Endodermal cell (in vitro differentiated cells): ENCODE results near the gene PSMB8. TPM values are rescaled to one million over a fixed set of nuclear protein-coding genes. Genes with fewer than 3 reads are reported as not detected.

ENCODE experiments used
- DNase-seq: peaks from one replicate; pipeline ENCODE4 v3.0.0-alpha.2; 2017
- H3K27ac ChIP-seq: 2 replicates; pipeline ENCODE4 v1.5.1; 2013; ENCODE audit warnings: mild to moderate bottlenecking, low read depth, low read length, moderate library complexity
- H3K27me3 ChIP-seq: 2 replicates; pipeline ENCODE4 v1.6.1; 2013; ENCODE audit warnings: mild to moderate bottlenecking, low read length, moderate library complexity; ENCODE audit not compliant: insufficient read depth, control insufficient read depth, poor library complexity, severe bottlenecking
- H3K36me3 ChIP-seq: 2 replicates; pipeline ENCODE4 v1.7.0; 2013; ENCODE audit warnings: mild to moderate bottlenecking, low read length, moderate library complexity; ENCODE audit not compliant: control insufficient read depth, insufficient read depth
- H3K4me1 ChIP-seq: one replicate; pipeline ENCODE4 v1.7.0; 2013; ENCODE audit warnings: low read length; ENCODE audit not compliant: control insufficient read depth, insufficient read depth
- H3K4me3 ChIP-seq: 2 replicates; pipeline ENCODE4 v1.5.1; 2013; ENCODE audit warnings: mild to moderate bottlenecking, low read length, moderate library complexity
- H3K9ac ChIP-seq: 2 replicates; pipeline ENCODE4 v1.6.1; 2013; ENCODE audit warnings: mild to moderate bottlenecking, low read length, moderate library complexity; ENCODE audit not compliant: poor library complexity, severe bottlenecking; ENCODE audit errors: extremely low read depth
- H3K9me3 ChIP-seq: 2 replicates; pipeline ENCODE4 v1.6.1; 2013; ENCODE audit warnings: mild to moderate bottlenecking, low read length, moderate library complexity; ENCODE audit not compliant: control insufficient read depth
- H3K27ac Mint-ChIP-seq: 2 replicates; pipeline ENCODE4 v1.8.0; 2020; ENCODE audit warnings: mixed read lengths
- H3K27me3 Mint-ChIP-seq: 2 replicates; pipeline ENCODE4 v1.8.0; 2021; ENCODE audit warnings: mild to moderate bottlenecking, mixed read lengths; ENCODE audit not compliant: insufficient read depth
- H3K36me3 Mint-ChIP-seq: 2 replicates; pipeline ENCODE4 v1.8.0; 2020; ENCODE audit warnings: low read depth, mixed read lengths
- H3K4me1 Mint-ChIP-seq: 2 replicates; pipeline ENCODE4 v1.8.0; 2020; ENCODE audit warnings: mixed read lengths
- H3K4me3 Mint-ChIP-seq: 2 replicates; pipeline ENCODE4 v1.8.0; 2020; ENCODE audit warnings: mild to moderate bottlenecking, moderate library complexity, mixed read lengths
- H3K9me3 Mint-ChIP-seq: 2 replicates; pipeline ENCODE4 v1.8.0; 2020; ENCODE audit warnings: mild to moderate bottlenecking, mixed read lengths
- WGBS, 2 experiments: methylation state at CpG; one replicate each; pipeline versions ENCODE4 v1.1.5 to v1.1.7; 2013; ENCODE audit warnings: missing lambda C conversion rate in 2 of 2, mixed read lengths in 1 of 2; ENCODE audit not compliant: insufficient coverage in 1 of 2, insufficient read length in 1 of 2; 5-methylcytosine and 5-hydroxymethylcytosine counted together
- total RNA-seq, 2 donors: library from RNA; stranded (reverse); fragmentation: NEBNext Ultra II Directional in 1 of 2; extraction: Animal tissue kit (Norgen Biotek cat#: 25700) in 1 of 2; gene quantifications; 2 replicates in 1 of 2; 3 replicates in 1 of 2; pipeline ENCODE4 v1.2.1, GENCODE V29; 2021
- TF ChIP-seq, protein P1 (sequence below): fragments of 200-600 bp; sonication (generic); conservative IDR thresholded peaks from 2 replicates; pipeline ENCODE4 v1.5.0; 2021; ENCODE audit warnings: antibody characterized with exemption, mild to moderate bottlenecking

PSMB8 gene
- total RNA-seq, 2 donors from 2014 or later: 0.93 to 3.1 TPM

DNA sequence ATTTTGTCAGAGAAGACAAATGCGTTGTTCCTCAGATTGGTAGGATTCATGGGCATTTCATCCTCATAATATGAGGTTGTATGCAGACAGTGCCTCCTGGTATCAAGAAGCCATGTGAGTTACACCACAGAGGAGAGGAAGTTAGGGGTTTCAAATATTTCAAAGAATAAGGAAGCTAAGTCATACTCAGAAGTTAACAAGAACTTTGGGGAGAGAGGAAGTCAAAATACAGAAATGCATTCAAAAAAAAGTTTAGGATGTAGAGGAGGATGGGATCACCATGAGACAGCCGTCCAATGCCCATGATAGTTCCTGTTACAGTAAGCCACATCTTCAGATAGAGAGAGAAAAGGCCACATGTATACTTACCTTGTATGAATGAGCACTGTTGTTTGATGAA lies 49.3 kb downstream of the PSMB8 start:
- Histone ChIP-seq H3K27me3 (peaks cover 17% of the 10 kb centered on the region), H3K36me3 (no peaks in the 10 kb centered on the region)
- 97 to 100% methylated on average over 1 to 2 of the region's 2 CpGs for WGBS, 2 experiments

DNA sequence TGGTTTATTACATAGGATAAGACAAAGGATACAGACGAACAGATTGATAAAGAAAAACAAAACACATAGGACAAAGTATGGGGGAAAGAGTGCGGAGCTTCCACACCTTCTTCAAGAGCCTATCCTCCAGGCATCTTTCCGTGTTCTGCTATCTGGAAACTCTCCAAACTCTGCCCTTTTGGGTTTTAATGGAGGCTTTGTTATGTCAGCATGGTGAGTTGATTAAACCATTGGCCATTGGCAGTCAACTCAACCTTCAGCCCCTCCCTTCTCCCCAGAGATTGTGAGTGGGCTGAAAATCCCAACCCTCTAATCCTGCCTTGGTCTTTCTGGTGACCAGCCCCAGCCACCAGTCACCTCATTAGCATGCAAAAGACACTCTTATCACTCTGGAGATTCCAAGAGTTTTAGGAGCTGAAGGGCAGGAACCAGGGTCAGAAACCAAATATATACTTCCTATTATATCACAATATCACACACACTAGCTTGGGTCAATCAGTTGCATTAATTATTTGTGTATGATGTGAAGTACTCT lies 50.9 kb downstream of the PSMB8 start:
- Histone ChIP-seq H3K9me3 (no peaks in the 10 kb centered on the region), H3K36me3 (no peaks in the 10 kb centered on the region), H3K4me1 (no peaks in the 10 kb centered on the region), H3K27me3 (peaks cover 17% of the 10 kb centered on the region), H3K9ac (no peak overlapping the region), H3K27ac (no peak overlapping the region), H3K4me3 (no peak overlapping the region)
- peak; percentile 77 for DNase-seq
- Mint-ChIP-seq H3K4me3 (no peak overlapping the region), H3K27ac (no peak overlapping the region), H3K9me3 (no peaks in the 10 kb centered on the region), H3K4me1 (peaks cover 13% of the 10 kb centered on the region), H3K27me3 (peaks cover 51% of the 10 kb centered on the region), H3K36me3 (no peaks in the 10 kb centered on the region)
- TF ChIP-seq, protein P1, sequence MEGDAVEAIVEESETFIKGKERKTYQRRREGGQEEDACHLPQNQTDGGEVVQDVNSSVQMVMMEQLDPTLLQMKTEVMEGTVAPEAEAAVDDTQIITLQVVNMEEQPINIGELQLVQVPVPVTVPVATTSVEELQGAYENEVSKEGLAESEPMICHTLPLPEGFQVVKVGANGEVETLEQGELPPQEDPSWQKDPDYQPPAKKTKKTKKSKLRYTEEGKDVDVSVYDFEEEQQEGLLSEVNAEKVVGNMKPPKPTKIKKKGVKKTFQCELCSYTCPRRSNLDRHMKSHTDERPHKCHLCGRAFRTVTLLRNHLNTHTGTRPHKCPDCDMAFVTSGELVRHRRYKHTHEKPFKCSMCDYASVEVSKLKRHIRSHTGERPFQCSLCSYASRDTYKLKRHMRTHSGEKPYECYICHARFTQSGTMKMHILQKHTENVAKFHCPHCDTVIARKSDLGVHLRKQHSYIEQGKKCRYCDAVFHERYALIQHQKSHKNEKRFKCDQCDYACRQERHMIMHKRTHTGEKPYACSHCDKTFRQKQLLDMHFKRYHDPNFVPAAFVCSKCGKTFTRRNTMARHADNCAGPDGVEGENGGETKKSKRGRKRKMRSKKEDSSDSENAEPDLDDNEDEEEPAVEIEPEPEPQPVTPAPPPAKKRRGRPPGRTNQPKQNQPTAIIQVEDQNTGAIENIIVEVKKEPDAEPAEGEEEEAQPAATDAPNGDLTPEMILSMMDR: no peak
- WGBS, 2 experiments: 82% methylated on average over 3 of the region's 3 CpGs; no CpG with 5 or more reads in 1 of the 2 experiments

More for the DNA sequence above, 49.3 kb downstream of the PSMB8 start:
- Mint-ChIP-seq H3K4me1 (peaks cover 13% of the 10 kb centered on the region), H3K27me3 (peaks cover 48% of the 10 kb centered on the region), H3K36me3 (no peaks in the 10 kb centered on the region), H3K4me3 (no peak overlapping the region), H3K9me3 (peaks cover 9% of the 10 kb centered on the region), H3K27ac (no peak overlapping the region)
- H3K27ac ChIP-seq: no peak overlapping the region
- peaks cover 8% of the 10 kb centered on the region for H3K9me3 ChIP-seq
- H3K4me1 ChIP-seq: no peaks in the 10 kb centered on the region
- H3K4me3 ChIP-seq: no peak overlapping the region
- DNase-seq: no peak
- H3K9ac ChIP-seq: no peak overlapping the region
- TF ChIP-seq, protein P1: no peak

Other genes with a start within 250 kb of the PSMB8 start
- under 1 TPM in 1 of 2 donors, not detected in 1; 0.97 TPM for gene HLA-DQA1, start 206.6 kb downstream of the PSMB8 start, total RNA-seq
- gene HLA-DQB1, start 177.4 kb downstream of the PSMB8 start, total RNA-seq: 10 to 100 TPM in 1 of 2 donors, 1 to 10 TPM in 1; 2.2 to 11.1 TPM
- not detected for gene HLA-DQA2, start 102.7 kb downstream of the PSMB8 start, total RNA-seq
- not detected for gene HLA-DQB2, start 80.5 kb downstream of the PSMB8 start, total RNA-seq
- not detected for gene HLA-DOB, start 27.0 kb downstream of the PSMB8 start, total RNA-seq
- 1 to 10 TPM; 3.4 to 6.6 TPM for gene TAP2, start 5.3 kb downstream of the PSMB8 start, total RNA-seq
- 1 to 10 TPM; 2.0 to 2.6 TPM for gene TAP1, start 9.7 kb upstream of the PSMB8 start, total RNA-seq
- not detected for gene PSMB9, start 10.1 kb upstream of the PSMB8 start, total RNA-seq
- 1 to 10 TPM in 1 of 2 donors, under 1 TPM in 1; 0.24 to 1.8 TPM for gene HLA-DMB, start 97.0 kb upstream of the PSMB8 start, total RNA-seq
- gene HLA-DMA, start 109.0 kb upstream of the PSMB8 start, total RNA-seq: 10 to 100 TPM in 1 of 2 donors, 1 to 10 TPM in 1; 4.9 to 19.0 TPM
- gene BRD2, start 124.5 kb upstream of the PSMB8 start, total RNA-seq: 100 to 1,000 TPM; 209 to 233 TPM
- gene HLA-DOA, start 165.5 kb upstream of the PSMB8 start, total RNA-seq: 10 to 100 TPM; 10.6 to 11.1 TPM
- 1 to 10 TPM; 1.7 to 1.9 TPM for gene HLA-DPA1, start 229.6 kb upstream of the PSMB8 start, total RNA-seq
- gene HLA-DPB1, start 231.9 kb upstream of the PSMB8 start, total RNA-seq: 10 to 100 TPM; 13.5 to 20.6 TPM